Lung microvascular endothelial cell (primary cell): ENCODE data around the gene MIOS. TPM values are rescaled to one million over a fixed set of nuclear protein-coding genes. Genes with fewer than 3 reads are reported as not detected.
"Not testable (repeated sequence)": the region's sequence is repeated elsewhere in the genome, so short reads cannot be mapped to it uniquely, and the experiment has no call there.

Experiments
- DNase-seq, 2 donors: peaks; one replicate each; pipeline versions ENCODE4 v3.0.0 to v3.0.0-alpha.2; 2010; ENCODE audit warnings: low read depth in 2 of 2
- total RNA-seq: library from RNA; depleted of rRNA; stranded (reverse); fragments of >200 nt; gene quantifications from 2 replicates; pipeline ENCODE4 v1.2.1, GENCODE V29; 2014

The MIOS gene
- total RNA-seq, 1 donor from 2014 or later, result 14.3 TPM

GRCh38 chr7:7647495-7648036 lies 80.9 kb downstream of the MIOS start:
- DNase-seq, result no peak

- DNase-seq, result no peak
Measured at GRCh38 chr7:7650682-7651206, 84.1 kb downstream of the MIOS start.

GRCh38 chr7:7651479-7651878 lies 84.8 kb downstream of the MIOS start:
- DNase-seq, result no peak

GRCh38 chr7:7652798-7653540 lies 86.3 kb downstream of the MIOS start:
- no peak for DNase-seq

- DNase-seq, result peak; percentile 4 to 10
Measured at GRCh38 chr7:7653593-7654187, 87.0 kb downstream of the MIOS start.

- peak; percentile 36 to 51 for DNase-seq
Measured at GRCh38 chr7:7654964-7655715, 88.5 kb downstream of the MIOS start.

- DNase-seq, result not testable (repeated sequence)
Measured at GRCh38 chr7:7656459-7656858, 89.8 kb downstream of the MIOS start.

Other genes starting within 250 kb of the MIOS start
- gene COL28A1, start 31.0 kb upstream of the MIOS start, total RNA-seq, result not detected in 2 replicates
- 3.7 and 4.0 TPM in 2 replicates for gene UMAD1, start 73.9 kb downstream of the MIOS start, total RNA-seq
- 9.3 and 12.4 TPM in 2 replicates for gene RPA3, start 151.7 kb downstream of the MIOS start, total RNA-seq